MM.1S (cell line): ENCODE results near the gene KPRP.

Source experiments
- EZH2phosphoT487 ChIP-seq: fragments of 300-600 bp; sonication (generic); IDR thresholded peaks from 2 replicates; pipeline ENCODE4 v1.6.1; 2018; ENCODE audit warnings: antibody characterized with exemption, low read length
- TF ChIP-seq, protein P1 (sequence below): fragments of 300-600 bp; sonication (generic); IDR thresholded peaks from 2 replicates; pipeline ENCODE4 v1.5.1; 2016; ENCODE audit warnings: antibody characterized with exemption, low read length, mixed read lengths

DNA sequence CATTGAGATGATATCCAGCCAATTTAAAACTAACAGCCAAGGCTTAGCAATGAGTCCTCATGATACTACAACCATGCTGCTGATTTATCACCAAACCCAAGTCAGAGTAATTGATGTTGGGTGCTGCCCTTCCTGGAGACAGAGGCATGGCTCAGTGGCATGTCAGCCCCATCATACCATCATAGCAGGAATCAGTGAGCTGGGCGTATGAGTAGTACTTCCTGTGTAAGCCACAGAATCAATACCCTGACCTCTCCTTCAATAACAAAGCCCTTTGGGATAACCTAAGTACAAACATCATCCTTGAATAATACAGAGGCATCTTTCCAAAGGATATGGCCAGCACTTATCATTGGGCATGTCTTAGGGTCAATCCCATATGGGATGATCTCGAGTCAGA is 25.3 kb downstream of the KPRP start:
- TF ChIP-seq, protein P1, sequence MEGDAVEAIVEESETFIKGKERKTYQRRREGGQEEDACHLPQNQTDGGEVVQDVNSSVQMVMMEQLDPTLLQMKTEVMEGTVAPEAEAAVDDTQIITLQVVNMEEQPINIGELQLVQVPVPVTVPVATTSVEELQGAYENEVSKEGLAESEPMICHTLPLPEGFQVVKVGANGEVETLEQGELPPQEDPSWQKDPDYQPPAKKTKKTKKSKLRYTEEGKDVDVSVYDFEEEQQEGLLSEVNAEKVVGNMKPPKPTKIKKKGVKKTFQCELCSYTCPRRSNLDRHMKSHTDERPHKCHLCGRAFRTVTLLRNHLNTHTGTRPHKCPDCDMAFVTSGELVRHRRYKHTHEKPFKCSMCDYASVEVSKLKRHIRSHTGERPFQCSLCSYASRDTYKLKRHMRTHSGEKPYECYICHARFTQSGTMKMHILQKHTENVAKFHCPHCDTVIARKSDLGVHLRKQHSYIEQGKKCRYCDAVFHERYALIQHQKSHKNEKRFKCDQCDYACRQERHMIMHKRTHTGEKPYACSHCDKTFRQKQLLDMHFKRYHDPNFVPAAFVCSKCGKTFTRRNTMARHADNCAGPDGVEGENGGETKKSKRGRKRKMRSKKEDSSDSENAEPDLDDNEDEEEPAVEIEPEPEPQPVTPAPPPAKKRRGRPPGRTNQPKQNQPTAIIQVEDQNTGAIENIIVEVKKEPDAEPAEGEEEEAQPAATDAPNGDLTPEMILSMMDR: no peak
- TF ChIP-seq EZH2phosphoT487: no peak
